HepG2 (cell line): ENCODE results near the gene GCLM. TPM values are rescaled to one million over a fixed set of nuclear protein-coding genes. Genes with fewer than 3 reads are reported as not detected.

ENCODE experiments used
- ADNP ChIP-seq: sonication (generic); formaldehyde crosslinking; IDR thresholded peaks from 2 replicates; pipeline ENCODE4 v1.4.0; 2020; ENCODE audit warnings: missing genetic modification reagents
- ATF4 ChIP-seq, 2 experiments: fragments of 450-650 bp in 1 of 2; sonication (generic) in 1 of 2; formaldehyde crosslinking; IDR thresholded peaks; 2 replicates each; pipeline versions ENCODE4 v1.5.0 to v1.8.0; 2020 to 2022; ENCODE audit warnings: mild to moderate bottlenecking in 1 of 2, missing genetic modification reagents in 1 of 2
- E2F5 ChIP-seq: sonication (generic); formaldehyde crosslinking; conservative IDR thresholded peaks from 2 replicates; pipeline ENCODE4 v1.4.0; 2020; ENCODE audit warnings: missing genetic modification reagents
- GLMP ChIP-seq: sonication (generic); formaldehyde crosslinking; IDR thresholded peaks from 2 replicates; pipeline ENCODE4 v1.9.0; 2021; ENCODE audit warnings: missing genetic modification reagents, mild to moderate bottlenecking, borderline replicate concordance
- GMEB2 ChIP-seq: IDR thresholded peaks from 2 replicates; pipeline ENCODE4 v1.6.1; 2016; ENCODE audit warnings: missing biosample characterization, missing genetic modification reagents, low read depth
- HNRNPH1 ChIP-seq: fragments of 200-400 bp; formaldehyde crosslinking; optimal IDR thresholded peaks from 2 replicates; pipeline ENCODE3; 2017; ENCODE audit warnings: mild to moderate bottlenecking, low read depth, low read length
- IRF1 ChIP-seq: sonication (generic); formaldehyde crosslinking; IDR thresholded peaks from 2 replicates; pipeline ENCODE4 v1.4.0; 2020; ENCODE audit warnings: low read depth, mild to moderate bottlenecking, missing genetic modification reagents
- MBNL3 ChIP-seq: fragments of 250-450 bp; sonication (Bioruptor Pico); conservative IDR thresholded peaks from 2 replicates; pipeline ENCODE4 v1.8.0; 2022; ENCODE audit warnings: mild to moderate bottlenecking, inconsistent platforms
- PATZ1 ChIP-seq: sonication (generic); formaldehyde crosslinking; IDR thresholded peaks from 2 replicates; pipeline ENCODE4 v1.4.0; 2020; ENCODE audit warnings: missing genetic modification reagents
- PITX1 ChIP-seq: sonication (generic); formaldehyde crosslinking; IDR thresholded peaks from 2 replicates; pipeline ENCODE4 v1.5.1; 2020; ENCODE audit warnings: mild to moderate bottlenecking, missing genetic modification reagents
- PTBP1 ChIP-seq: fragments of 200-400 bp; formaldehyde crosslinking; IDR thresholded peaks from 2 replicates; pipeline ENCODE4 v1.6.1; 2018; ENCODE audit warnings: low read length, low read depth; ENCODE audit not compliant: poor library complexity, severe bottlenecking
- SRF ChIP-seq: IDR thresholded peaks from 2 replicates; pipeline ENCODE4 v1.6.1; 2011; ENCODE audit warnings: mild to moderate bottlenecking, low read depth, low read length, moderate library complexity
- TBX3 ChIP-seq: fragments of 450-650 bp; IDR thresholded peaks from 2 replicates; pipeline ENCODE4 v1.6.1; 2017; ENCODE audit warnings: antibody characterized with exemption, mild to moderate bottlenecking, inconsistent platforms, borderline replicate concordance
- ZBTB3 ChIP-seq: sonication (generic); formaldehyde crosslinking; IDR thresholded peaks from 2 replicates; pipeline ENCODE4 v1.4.0; 2020; ENCODE audit warnings: low read depth, mild to moderate bottlenecking, moderate library complexity, missing genetic modification reagents, borderline replicate concordance
- ZBTB39 ChIP-seq: sonication (generic); formaldehyde crosslinking; IDR thresholded peaks from 2 replicates; pipeline ENCODE4 v1.5.0; 2020; ENCODE audit warnings: missing genetic modification reagents
- ZNF543 ChIP-seq: sonication (generic); formaldehyde crosslinking; IDR thresholded peaks from 2 replicates; pipeline ENCODE4 v1.4.0; 2020; ENCODE audit warnings: mild to moderate bottlenecking, missing genetic modification reagents
- ZNF563 ChIP-seq: sonication (generic); formaldehyde crosslinking; IDR thresholded peaks from 2 replicates; pipeline ENCODE4 v1.8.0; 2022; ENCODE audit warnings: mild to moderate bottlenecking, moderate library complexity, missing genetic modification reagents
- ZNF724P ChIP-seq: sonication (generic); formaldehyde crosslinking; IDR thresholded peaks from 2 replicates; pipeline ENCODE4 v1.8.0; 2022; ENCODE audit warnings: missing genetic modification reagents, borderline replicate concordance
- ZNF841 ChIP-seq: sonication (generic); formaldehyde crosslinking; IDR thresholded peaks from 2 replicates; pipeline ENCODE4 v1.8.1; 2023; ENCODE audit warnings: missing genetic modification reagents, borderline replicate concordance
- polyA plus RNA-seq, 8 experiments: library from polyadenylated mRNA; depleted of rRNA in 3 of 8; stranded (reverse) in 7 of 8; unstranded in 1 of 8; fragments of >200 nt; fragmentation: Illumina TruSeq in 4 of 8; extraction: Trizol in 4 of 8; gene quantifications; 2 replicates each; pipeline versions ENCODE4 v1.2.1 to v1.2.3, GENCODE V29; 2011 to 2016; ENCODE audit warnings: low read depth in 4 of 8, missing spikeins in 1 of 8, mixed read lengths in 1 of 8; ENCODE audit not compliant: insufficient read depth in 1 of 8
- total RNA-seq, 5 experiments: library from RNA; depleted of rRNA; stranded (reverse); fragments of >200 nt; fragmentation: Illumina TruSeq; extraction: Trizol; gene quantifications; 2 replicates each; pipeline ENCODE4 v1.2.3, GENCODE V29; 2016; ENCODE audit warnings: low read depth in 1 of 5

The GCLM gene
- total and polyA plus RNA-seq, 2 of the 13 experiments (the other 11 are each of a cell fraction or from before 2014, with no cell fraction given): 8.7 to 29.9 TPM

GRCh38 chr1:93847811-93848288, 61.4 kb downstream of the GCLM start (continued):
- TF ChIP-seq ZBTB39 (CRISPR knock-in tag): no peak
- TF ChIP-seq GLMP: no peak
- TF ChIP-seq GMEB2 (CRISPR knock-in tag): no peak
- no peak for TF ChIP-seq ADNP
- TF ChIP-seq ZNF724P (CRISPR knock-in tag): no peak
- no peak for TF ChIP-seq E2F5 (CRISPR knock-in tag)
- 0 out of 2 replicates have a peak, but pooled peaks have one; percentile 26 for TF ChIP-seq ZBTB3 (CRISPR knock-in tag)
- no peak for TF ChIP-seq SRF
- TF ChIP-seq ZNF841 (CRISPR knock-in tag): no peak
- TF ChIP-seq IRF1 (CRISPR knock-in tag): no peak
- peak; percentile 5; the same call in 1 of the 2 replicates for TF ChIP-seq ZNF543 (CRISPR knock-in tag)
- TF ChIP-seq MBNL3 (CRISPR knock-in tag): no peak
- peak; percentile 47; the same call in 1 of the 2 replicates for TF ChIP-seq PATZ1
- no peak for TF ChIP-seq ATF4 (CRISPR knock-in tag; IDR thresholded peaks at IDR 0.05)
- TF ChIP-seq TBX3: no peak
- TF ChIP-seq ZNF563 (CRISPR knock-in tag): no peak
- TF ChIP-seq HNRNPH1: no peak
- no peak for TF ChIP-seq PITX1 (CRISPR knock-in tag)
- TF ChIP-seq PTBP1: no peak
